Endothelial cell of umbilical vein (primary cell): ENCODE measurements around the gene CAP2.

Experiments
- EZH2 ChIP-seq: IDR thresholded peaks from 2 replicates; pipeline ENCODE4 v1.6.1; 2012; ENCODE audit warnings: borderline replicate concordance, low read depth, mild to moderate bottlenecking, moderate library complexity, low read length, inconsistent platforms; ENCODE audit not compliant: severe bottlenecking
- FOS ChIP-seq: IDR thresholded peaks from 2 replicates; pipeline ENCODE4 v1.6.1; 2011; ENCODE audit warnings: mild to moderate bottlenecking, low read length, moderate library complexity, borderline replicate concordance; ENCODE audit not compliant: insufficient read depth
- JUN ChIP-seq: IDR thresholded peaks from 2 replicates; pipeline ENCODE4 v1.6.1; 2011; ENCODE audit warnings: borderline replicate concordance, low read depth; ENCODE audit not compliant: insufficient read length, insufficient read depth
- MYC ChIP-seq: IDR thresholded peaks from one replicate; pipeline ENCODE4 v1.6.1; 2011; ENCODE audit warnings: mild to moderate bottlenecking, low read depth, low read length
- POLR2A ChIP-seq: IDR thresholded peaks from 2 replicates; pipeline ENCODE4 v1.6.1; 2012; ENCODE audit warnings: low read depth, mild to moderate bottlenecking, control low read depth, low read length
- POLR2AphosphoS5 ChIP-seq: IDR thresholded peaks from 2 replicates; pipeline ENCODE4 v1.6.1; 2012; ENCODE audit warnings: low read depth, mild to moderate bottlenecking, control low read depth, low read length, moderate library complexity; ENCODE audit not compliant: insufficient read depth
- TF ChIP-seq, protein P1 (sequence below): IDR thresholded peaks from 2 replicates; pipeline ENCODE4 v1.6.1; 2011; ENCODE audit not compliant: insufficient read depth, insufficient read length
- TF ChIP-seq, protein P2 (sequence below), 2 donors: IDR thresholded peaks; 1 replicate in 1 of 2; 2 replicates in 1 of 2; pipeline ENCODE4 v1.5.1; 2011; ENCODE audit warnings: low read length in 2 of 2, mild to moderate bottlenecking in 2 of 2, moderate library complexity in 2 of 2, control low read depth in 1 of 2, inconsistent platforms in 1 of 2, low read depth in 1 of 2; ENCODE audit not compliant: insufficient read depth in 1 of 2; ENCODE audit errors: extremely low read depth in 1 of 2

DNA sequence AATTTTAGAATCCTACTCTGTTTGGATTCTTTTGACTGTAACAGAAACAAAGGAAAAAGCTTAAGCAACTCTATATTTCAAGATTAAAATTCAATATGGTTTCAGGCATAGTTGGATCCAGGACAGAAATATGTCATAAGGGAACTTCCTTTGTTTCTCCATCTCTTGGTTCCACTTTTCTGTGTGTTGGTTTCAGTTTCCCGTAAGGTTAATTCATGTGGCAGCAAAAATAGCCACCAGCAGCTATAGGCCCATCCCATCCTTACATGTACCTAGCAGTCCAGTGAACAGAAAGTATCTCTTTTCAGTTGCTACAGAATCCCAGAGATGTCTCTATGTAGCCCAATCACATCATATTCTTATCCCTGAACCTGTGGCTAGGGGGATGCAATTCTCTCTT is 197.9 kb downstream of the CAP2 start:
- TF ChIP-seq, protein P1, sequence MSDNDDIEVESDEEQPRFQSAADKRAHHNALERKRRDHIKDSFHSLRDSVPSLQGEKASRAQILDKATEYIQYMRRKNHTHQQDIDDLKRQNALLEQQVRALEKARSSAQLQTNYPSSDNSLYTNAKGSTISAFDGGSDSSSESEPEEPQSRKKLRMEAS: no peak
- TF ChIP-seq, protein P2, sequence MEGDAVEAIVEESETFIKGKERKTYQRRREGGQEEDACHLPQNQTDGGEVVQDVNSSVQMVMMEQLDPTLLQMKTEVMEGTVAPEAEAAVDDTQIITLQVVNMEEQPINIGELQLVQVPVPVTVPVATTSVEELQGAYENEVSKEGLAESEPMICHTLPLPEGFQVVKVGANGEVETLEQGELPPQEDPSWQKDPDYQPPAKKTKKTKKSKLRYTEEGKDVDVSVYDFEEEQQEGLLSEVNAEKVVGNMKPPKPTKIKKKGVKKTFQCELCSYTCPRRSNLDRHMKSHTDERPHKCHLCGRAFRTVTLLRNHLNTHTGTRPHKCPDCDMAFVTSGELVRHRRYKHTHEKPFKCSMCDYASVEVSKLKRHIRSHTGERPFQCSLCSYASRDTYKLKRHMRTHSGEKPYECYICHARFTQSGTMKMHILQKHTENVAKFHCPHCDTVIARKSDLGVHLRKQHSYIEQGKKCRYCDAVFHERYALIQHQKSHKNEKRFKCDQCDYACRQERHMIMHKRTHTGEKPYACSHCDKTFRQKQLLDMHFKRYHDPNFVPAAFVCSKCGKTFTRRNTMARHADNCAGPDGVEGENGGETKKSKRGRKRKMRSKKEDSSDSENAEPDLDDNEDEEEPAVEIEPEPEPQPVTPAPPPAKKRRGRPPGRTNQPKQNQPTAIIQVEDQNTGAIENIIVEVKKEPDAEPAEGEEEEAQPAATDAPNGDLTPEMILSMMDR (IDR thresholded peaks at IDR 0.05; ENCODE audit: extremely low read depth in 1 of 2, insufficient read depth in 1 of 2, low read depth in 1 of 2, low read length in 2 of 2): no peak
- no peak for TF ChIP-seq POLR2A
- no peak for TF ChIP-seq POLR2AphosphoS5
- TF ChIP-seq EZH2: no peak
- TF ChIP-seq MYC: no peak
- TF ChIP-seq FOS: no peak
- no peak for TF ChIP-seq JUN
